ENCODE results near the gene RASGEF1B.

RASGEF1B gene

GRCh38 chr4:81465406-81466340, 6.0 kb downstream of the RASGEF1B start:
- DNase-seq: peak; percentile 80

GRCh38 chr4:81460834-81461233, 10.9 kb downstream of the RASGEF1B start:
- no peak for DNase-seq

- no peak for DNase-seq
Observed at GRCh38 chr4:81460191-81460701, 11.5 kb downstream of the RASGEF1B start.

GRCh38 chr4:81459228-81459627, 12.5 kb downstream of the RASGEF1B start:
- DNase-seq: peak; percentile 23

GRCh38 chr4:81457921-81458520, 13.7 kb downstream of the RASGEF1B start:
- DNase-seq: no peak

- peak; percentile 19 for DNase-seq
Observed at GRCh38 chr4:81457345-81457744, 14.4 kb downstream of the RASGEF1B start.

- DNase-seq: no peak
Observed at GRCh38 chr4:81455897-81456296, 15.8 kb downstream of the RASGEF1B start.

GRCh38 chr4:81454948-81455347, 16.8 kb downstream of the RASGEF1B start:
- DNase-seq: no peak

GRCh38 chr4:81454499-81454898, 17.2 kb downstream of the RASGEF1B start:
- DNase-seq: no peak

GRCh38 chr4:81453024-81453423, 18.7 kb downstream of the RASGEF1B start:
- DNase-seq: no peak

- peak; percentile 27 for DNase-seq
Observed at GRCh38 chr4:81452452-81453006, 19.2 kb downstream of the RASGEF1B start.

- no peak for DNase-seq
Observed at GRCh38 chr4:81449015-81449414, 22.7 kb downstream of the RASGEF1B start.

- DNase-seq: no peak
Observed at GRCh38 chr4:81447566-81448229, 24.0 kb downstream of the RASGEF1B start.

GRCh38 chr4:81446634-81447033, 25.1 kb downstream of the RASGEF1B start:
- no peak for DNase-seq

GRCh38 chr4:81445196-81445595, 26.5 kb downstream of the RASGEF1B start:
- no peak for DNase-seq

- no peak for DNase-seq
Observed at GRCh38 chr4:81442484-81443085, 29.1 kb downstream of the RASGEF1B start.

- DNase-seq: no peak
Observed at GRCh38 chr4:81440949-81441348, 30.8 kb downstream of the RASGEF1B start.

- no peak for DNase-seq
Observed at GRCh38 chr4:81436941-81437574, 34.6 kb downstream of the RASGEF1B start.

- DNase-seq: no peak
Observed at GRCh38 chr4:81436096-81436495, 35.6 kb downstream of the RASGEF1B start.

GRCh38 chr4:81432825-81433224, 38.9 kb downstream of the RASGEF1B start:
- DNase-seq: no peak

- no peak for DNase-seq
Observed at GRCh38 chr4:81431971-81432370, 39.7 kb downstream of the RASGEF1B start.

- no peak for DNase-seq
Observed at GRCh38 chr4:81429607-81430006, 42.1 kb downstream of the RASGEF1B start.
